Measurements from ENCODE around the gene PLCH1. TPM values are rescaled to one million over a fixed set of nuclear protein-coding genes. Genes with fewer than 3 reads are reported as not detected.

The PLCH1 gene
- total and polyA plus RNA-seq, 9 of the 15 experiments (the other 6 are each of a cell fraction or from before 2014, with no cell fraction given) = 0.17 to 0.62 (median 0.40) TPM

DNA sequence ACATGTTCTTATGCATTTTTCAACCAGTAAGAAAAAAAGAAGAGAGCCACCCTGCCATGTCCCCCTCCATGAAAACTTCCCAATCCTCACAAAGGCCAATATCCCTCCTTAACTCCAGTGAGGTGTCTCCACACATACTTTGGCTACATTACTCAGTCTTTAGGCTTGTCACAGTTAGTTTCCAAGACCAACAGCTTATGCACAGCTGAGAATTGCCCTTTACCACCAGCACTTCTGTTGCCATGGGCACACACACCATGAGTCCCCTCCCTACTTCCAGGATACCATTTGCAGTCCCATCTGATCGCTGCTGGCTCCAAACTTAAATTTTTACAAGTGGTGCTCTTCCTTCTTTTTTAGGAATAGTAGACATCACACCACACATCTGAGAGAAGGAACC is 301.1 kb downstream of the PLCH1 start:
- FAIRE-seq = no peak
- H2AFZ ChIP-seq (ENCODE audit: low read depth, low read length) = no peak overlapping the region
- H3K4me2 ChIP-seq (ENCODE audit: insufficient read depth, low read length) = no peak overlapping the region
- H3K9ac ChIP-seq (ENCODE audit: insufficient read depth in 1 of 2, low read depth in 2 of 2, low read length in 2 of 2) = no peak overlapping the region
- ChIA-PET CTCF (ENCODE audit: low intra/inter-chr PET ratio) (no interaction called here), POLR2A (no interaction called here)
- H3K36me3 ChIP-seq (ENCODE audit: control insufficient read depth, insufficient read depth, low read length) = no peaks in the 10 kb centered on the region
- H3K27ac ChIP-seq (ENCODE audit: extremely low read depth, low read depth, low read length) = no peak overlapping the region
- H4K20me1 ChIP-seq (replicated peaks; ENCODE audit: control insufficient read depth, insufficient read depth, low read length) = no peaks in the 10 kb centered on the region
- no peaks in the 10 kb centered on the region for H3K27me3 ChIP-seq (ENCODE audit: control insufficient read depth in 2 of 2, insufficient read depth in 2 of 2, low read length in 2 of 2)
- no peak for ATAC-seq
- intact Hi-C loops (cut with micrococcal nuclease) = no loop called here
- no peak for TF ChIP-seq MTA1 (IDR thresholded peaks at IDR 0.05; ENCODE audit: borderline replicate concordance)
- no peak for TF ChIP-seq ZNF232 (CRISPR knock-in tag; IDR thresholded peaks at IDR 0.05)
- TF ChIP-seq TSC22D4 (tag; IDR thresholded peaks at IDR 0.05) = no peak
- no peak for TF ChIP-seq NEUROD1 (IDR thresholded peaks at IDR 0.05; ENCODE audit: borderline replicate concordance, low read depth, low read length, partially characterized antibody)
- no peak for TF ChIP-seq ZNF639 (CRISPR knock-in tag; conservative IDR thresholded peaks at IDR 0.05 in 1 of 2, IDR thresholded peaks at IDR 0.05 in 1 of 2)
- TF ChIP-seq TAF7 (tag; IDR thresholded peaks at IDR 0.05) = no peak
- no peak for TF ChIP-seq FOXK1 (CRISPR knock-in tag; IDR thresholded peaks at IDR 0.05; ENCODE audit: borderline replicate concordance)
- no peak for TF ChIP-seq ZNF3 (CRISPR knock-in tag; IDR thresholded peaks at IDR 0.05)
- TF ChIP-seq TBP (optimal IDR thresholded peaks at IDR 0.05; ENCODE audit: low read depth, low read length) = no peak
- TF ChIP-seq ZNF133 (CRISPR knock-in tag; IDR thresholded peaks at IDR 0.05) = no peak
- no peak for TF ChIP-seq MCM2 (IDR thresholded peaks at IDR 0.05; ENCODE audit: low read depth)
- no peak for TF ChIP-seq TSHZ1 (CRISPR knock-in tag; IDR thresholded peaks at IDR 0.05)
- no peak for TF ChIP-seq ZNF408 (CRISPR knock-in tag; IDR thresholded peaks at IDR 0.05; ENCODE audit: low read depth)
- TF ChIP-seq ZNF311 (CRISPR knock-in tag; IDR thresholded peaks at IDR 0.05) = no peak
- no peaks in the 10 kb centered on the region for H3K4me1 ChIP-seq (replicated peaks in 1 of 2; ENCODE audit: control insufficient read depth in 2 of 2, insufficient read depth in 2 of 2, low read length in 2 of 2)
- no TSS peak for BruUV-seq (replicated peaks)
- in situ Hi-C loops (cut with MboI) = no loop called here
- H3K4me3 ChIP-seq = no peak overlapping the region
- WGBS (ENCODE audit: insufficient coverage, low coverage, missing lambda C conversion rate) = no CpG with 5 or more reads among the region's 1 CpG
- H3K79me2 ChIP-seq (ENCODE audit: control insufficient read depth, insufficient read depth, low read length) = no peaks in the 10 kb centered on the region
- no peaks in the 10 kb centered on the region for H3K9me1 ChIP-seq (ENCODE audit: control insufficient read depth, insufficient read depth, low read length)
- DNase-seq (ENCODE audit: extremely low read depth in 1 of 4, low spot score in 3 of 4) = no peak
- H3K9me3 ChIP-seq (replicated peaks; ENCODE audit: control insufficient read depth, insufficient read depth, low read depth, low read length) = no peaks in the 10 kb centered on the region

Measured in K562 (cell line).